H9 (cell line): ENCODE data around the gene FBH1. TPM values are rescaled to one million over a fixed set of nuclear protein-coding genes. Genes with fewer than 3 reads are reported as not detected.
A peak's percentile ranks its signal among the peaks of the same experiment; 100 is the strongest.

Source experiments
- DNase-seq: peaks from one replicate; pipeline ENCODE4 v3.0.0-alpha.2; 2017
- H2AFZ ChIP-seq: one replicate; pipeline ENCODE4 v1.6.1; 2013; ENCODE audit warnings: mild to moderate bottlenecking, low read length, control low read depth, moderate library complexity
- H2AK5ac ChIP-seq: 2 replicates; pipeline ENCODE4 v1.6.1; 2013; ENCODE audit warnings: low read length, control low read depth, mixed read lengths; ENCODE audit not compliant: insufficient read length
- H2BK120ac ChIP-seq: one replicate; pipeline ENCODE4 v1.6.1; 2013; ENCODE audit warnings: low read depth, mild to moderate bottlenecking, low read length, control low read depth, inconsistent platforms; ENCODE audit not compliant: poor library complexity, severe bottlenecking
- H2BK12ac ChIP-seq: 2 replicates; pipeline ENCODE4 v1.6.1; 2013; ENCODE audit warnings: low read length, control low read depth, mixed read lengths, low read depth; ENCODE audit not compliant: insufficient read length
- H2BK15ac ChIP-seq: 2 replicates; pipeline ENCODE4 v1.6.1; 2013; ENCODE audit warnings: low read depth, low read length, control low read depth
- H2BK20ac ChIP-seq: one replicate; pipeline ENCODE4 v1.6.1; 2013; ENCODE audit warnings: low read depth, mild to moderate bottlenecking, low read length, control low read depth, inconsistent platforms; ENCODE audit not compliant: poor library complexity, severe bottlenecking
- H2BK5ac ChIP-seq: 2 replicates; pipeline ENCODE4 v1.6.1; 2013; ENCODE audit warnings: low read length, control low read depth, mixed read lengths; ENCODE audit not compliant: insufficient read length
- H3K14ac ChIP-seq: 2 replicates; pipeline ENCODE4 v1.6.1; 2013; ENCODE audit warnings: low read length, control low read depth; ENCODE audit not compliant: insufficient read depth
- H3K18ac ChIP-seq: 2 replicates; pipeline ENCODE4 v1.6.1; 2013; ENCODE audit warnings: low read depth, mild to moderate bottlenecking, mixed read lengths, low read length, control low read depth; ENCODE audit not compliant: insufficient read length
- H3K23ac ChIP-seq: 2 replicates; pipeline ENCODE4 v1.6.1; 2013; ENCODE audit warnings: low read length, control low read depth, mixed read lengths, low read depth; ENCODE audit not compliant: insufficient read length
- H3K23me2 ChIP-seq: 2 replicates; pipeline ENCODE4 v1.6.1; 2013; ENCODE audit warnings: low read depth, mild to moderate bottlenecking, mixed read lengths, low read length, control low read depth; ENCODE audit not compliant: insufficient read length, poor library complexity, severe bottlenecking
- H3K27ac ChIP-seq: 2 replicates; pipeline ENCODE4 v1.5.1; 2013; ENCODE audit warnings: low read length, control low read depth, mixed read lengths, low read depth; ENCODE audit not compliant: insufficient read length
- H3K27me3 ChIP-seq: 2 replicates; pipeline ENCODE4 v1.6.1; 2013; ENCODE audit warnings: low read length, control low read depth, inconsistent platforms; ENCODE audit not compliant: insufficient read depth
- H3K4ac ChIP-seq: 2 replicates; pipeline ENCODE4 v1.6.1; 2013; ENCODE audit warnings: low read depth, mild to moderate bottlenecking, control low read depth, inconsistent platforms, low read length, moderate library complexity
- H3K4me1 ChIP-seq: 2 replicates; pipeline ENCODE4 v1.6.1; 2013; ENCODE audit warnings: low read length, control low read depth, inconsistent platforms; ENCODE audit not compliant: insufficient read depth
- H3K4me2 ChIP-seq: 2 replicates; pipeline ENCODE4 v1.6.1; 2013; ENCODE audit warnings: low read length, control low read depth, mixed read lengths; ENCODE audit not compliant: insufficient read length, insufficient read depth
- H3K56ac ChIP-seq: 2 replicates; pipeline ENCODE4 v1.6.1; 2013; ENCODE audit warnings: low read depth, mild to moderate bottlenecking, mixed read lengths, low read length, control low read depth; ENCODE audit not compliant: insufficient read length
- H3K79me1 ChIP-seq: 2 replicates; pipeline ENCODE4 v1.6.1; 2013; ENCODE audit warnings: low read depth, mild to moderate bottlenecking, moderate library complexity, low read length, control low read depth, inconsistent platforms; ENCODE audit not compliant: insufficient read depth, poor library complexity, severe bottlenecking
- H3K79me2 ChIP-seq: 2 replicates; pipeline ENCODE4 v1.6.1; 2013; ENCODE audit warnings: low read length, control low read depth, inconsistent platforms; ENCODE audit not compliant: insufficient read depth
- H3K9ac ChIP-seq: 2 replicates; pipeline ENCODE4 v1.6.1; 2013; ENCODE audit warnings: low read length, control low read depth, mixed read lengths; ENCODE audit not compliant: insufficient read length; ENCODE audit errors: extremely low read depth
- H3K9me3 ChIP-seq: one replicate; pipeline ENCODE4 v1.6.1; 2013; ENCODE audit warnings: low read depth, low read length, inconsistent platforms; ENCODE audit not compliant: control insufficient read depth
- H3T11ph ChIP-seq: one replicate; pipeline ENCODE4 v1.6.1; 2013; ENCODE audit warnings: mild to moderate bottlenecking, low read length, control low read depth, inconsistent platforms
- H4K20me1 ChIP-seq: one replicate; pipeline ENCODE4 v1.6.1; 2013; ENCODE audit not compliant: control insufficient read depth, insufficient read length, insufficient read depth
- H4K5ac ChIP-seq: 2 replicates; pipeline ENCODE4 v1.6.1; 2013; ENCODE audit warnings: low read depth, mild to moderate bottlenecking, mixed read lengths, low read length, control low read depth; ENCODE audit not compliant: insufficient read length
- H4K8ac ChIP-seq: replicated peaks from 2 replicates; pipeline ENCODE4 v1.6.1; 2013; ENCODE audit warnings: low read length, control low read depth, mixed read lengths, low read depth; ENCODE audit not compliant: insufficient read length
- H4K91ac ChIP-seq: 2 replicates; pipeline ENCODE4 v1.6.1; 2013; ENCODE audit warnings: low read depth, mild to moderate bottlenecking, moderate library complexity, mixed read lengths, low read length, control low read depth; ENCODE audit not compliant: insufficient read length
- H3K27ac Mint-ChIP-seq, 3 experiments: 2 replicates in 2 of 3; 3 replicates in 1 of 3; pipeline ENCODE4 v1.8.0; 2020 to 2021; ENCODE audit warnings: mixed read lengths in 3 of 3, mild to moderate bottlenecking in 1 of 3, moderate library complexity in 1 of 3
- H3K27me3 Mint-ChIP-seq: 2 replicates; pipeline ENCODE4 v1.8.0; 2021; ENCODE audit warnings: low read depth, mild to moderate bottlenecking, moderate library complexity, mixed read lengths
- H3K36me3 Mint-ChIP-seq, 3 experiments: 2 replicates in 2 of 3; 3 replicates in 1 of 3; pipeline ENCODE4 v1.8.0; 2020 to 2021; ENCODE audit warnings: low read depth in 3 of 3, mixed read lengths in 3 of 3; ENCODE audit not compliant: insufficient read depth in 1 of 3
- H3K4me1 Mint-ChIP-seq, 2 experiments: 2 replicates each; pipeline ENCODE4 v1.8.0; 2020; ENCODE audit warnings: mixed read lengths in 2 of 2
- H3K4me3 Mint-ChIP-seq, 2 experiments: 2 replicates in 1 of 2; 3 replicates in 1 of 2; pipeline ENCODE4 v1.8.0; 2020 to 2021; ENCODE audit warnings: mild to moderate bottlenecking in 2 of 2, mixed read lengths in 2 of 2, moderate library complexity in 1 of 2
- H3K9me3 Mint-ChIP-seq, 2 experiments: 2 replicates in 1 of 2; 3 replicates in 1 of 2; pipeline ENCODE4 v1.8.0; 2020; ENCODE audit warnings: mild to moderate bottlenecking in 2 of 2, mixed read lengths in 2 of 2, moderate library complexity in 1 of 2
- WGBS: extraction: QIAGEN DNeasy Blood & Tissue Kit; methylation state at CpG from one replicate; pipeline ENCODE4 v1.1.7; 2013; ENCODE audit warnings: missing lambda C conversion rate, low lambda C conversion rate, mixed read lengths; ENCODE audit not compliant: insufficient read length; ENCODE audit errors: extremely low coverage; 5-methylcytosine and 5-hydroxymethylcytosine counted together
- total RNA-seq: library from RNA; stranded (reverse); gene quantifications from 2 replicates; pipeline ENCODE4 v1.2.1, GENCODE V29; 2021
- TF ChIP-seq, protein P1 (sequence below): fragments of 200-600 bp; sonication (generic); conservative IDR thresholded peaks from 3 replicates; pipeline ENCODE4 v1.8.0; 2021; ENCODE audit warnings: antibody characterized with exemption, mild to moderate bottlenecking

FBH1 gene
- total RNA-seq, 1 experiment from 2014 or later = 52.2 TPM

DNA sequence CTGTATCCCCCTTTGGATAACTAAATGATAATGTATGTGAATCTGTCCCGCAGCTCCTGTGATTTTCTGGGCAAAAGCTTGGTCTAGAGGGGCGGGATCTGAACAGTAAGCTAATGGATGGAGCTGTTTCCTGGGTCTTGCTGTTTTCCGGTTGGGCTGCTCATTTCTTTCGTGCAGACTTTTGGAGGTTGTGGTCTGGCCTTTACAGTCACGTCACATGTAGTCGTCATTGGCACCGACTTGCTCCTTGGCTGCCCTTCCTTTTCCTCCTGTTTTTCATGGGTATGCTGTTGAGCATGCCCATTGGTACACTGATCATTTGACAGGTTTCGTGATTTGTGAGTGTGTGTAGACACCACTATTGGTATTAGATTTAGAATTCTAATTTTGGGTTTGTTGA, 2.0 kb downstream of the FBH1 start:
- Histone ChIP-seq H3K23me2 (peaks cover 9% of the 10 kb centered on the region), H4K20me1 (no peaks in the 10 kb centered on the region), H3K79me2 (peaks cover 8% of the 10 kb centered on the region; the same call in 1 of the 2 replicates), H3K14ac (no peak overlapping the region), H4K5ac (no peak overlapping the region), H3K4me2 (no peak overlapping the region), H3K9ac (no peak overlapping the region), H2BK20ac (no peak overlapping the region), H3K9me3 (no peaks in the 10 kb centered on the region), H2BK5ac (no peak overlapping the region), H3K23ac (no peak overlapping the region), H3T11ph (no peak overlapping the region), H2AFZ (no peak overlapping the region), H2AK5ac (no peak overlapping the region), H2BK120ac (no peak overlapping the region), H3K27ac (no peak overlapping the region), H3K79me1 (no peaks in the 10 kb centered on the region), H3K56ac (no peak overlapping the region), H3K18ac (no peak overlapping the region), H4K8ac (no peak overlapping the region), H2BK15ac (no peak overlapping the region), H3K4ac (no peak overlapping the region), H4K91ac (no peak overlapping the region), H3K4me1 (peaks cover 5% of the 10 kb centered on the region; the same call in 1 of the 2 replicates), H3K27me3 (no peaks in the 10 kb centered on the region), H2BK12ac (no peak overlapping the region)
- no peak for DNase-seq
- peak overlapping the region; percentile 54 to 87; a peak in 4 of 5 replicates for H3K4me3 Mint-ChIP-seq
- TF ChIP-seq, protein P1, sequence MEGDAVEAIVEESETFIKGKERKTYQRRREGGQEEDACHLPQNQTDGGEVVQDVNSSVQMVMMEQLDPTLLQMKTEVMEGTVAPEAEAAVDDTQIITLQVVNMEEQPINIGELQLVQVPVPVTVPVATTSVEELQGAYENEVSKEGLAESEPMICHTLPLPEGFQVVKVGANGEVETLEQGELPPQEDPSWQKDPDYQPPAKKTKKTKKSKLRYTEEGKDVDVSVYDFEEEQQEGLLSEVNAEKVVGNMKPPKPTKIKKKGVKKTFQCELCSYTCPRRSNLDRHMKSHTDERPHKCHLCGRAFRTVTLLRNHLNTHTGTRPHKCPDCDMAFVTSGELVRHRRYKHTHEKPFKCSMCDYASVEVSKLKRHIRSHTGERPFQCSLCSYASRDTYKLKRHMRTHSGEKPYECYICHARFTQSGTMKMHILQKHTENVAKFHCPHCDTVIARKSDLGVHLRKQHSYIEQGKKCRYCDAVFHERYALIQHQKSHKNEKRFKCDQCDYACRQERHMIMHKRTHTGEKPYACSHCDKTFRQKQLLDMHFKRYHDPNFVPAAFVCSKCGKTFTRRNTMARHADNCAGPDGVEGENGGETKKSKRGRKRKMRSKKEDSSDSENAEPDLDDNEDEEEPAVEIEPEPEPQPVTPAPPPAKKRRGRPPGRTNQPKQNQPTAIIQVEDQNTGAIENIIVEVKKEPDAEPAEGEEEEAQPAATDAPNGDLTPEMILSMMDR = no peak
- peaks cover 33 to 43% of the 10 kb centered on the region in 2 experiments for H3K4me1 Mint-ChIP-seq
- H3K27ac Mint-ChIP-seq = peak overlapping the region in 1 of 3 experiments; percentile 67; a peak in 3 of 7 replicates
- no CpG with 5 or more reads among the region's 8 CpGs for WGBS
- peaks cover 27 to 52% (median 47%) of the 10 kb centered on the region in 3 experiments for H3K36me3 Mint-ChIP-seq
- H3K27me3 Mint-ChIP-seq = no peaks in the 10 kb centered on the region
- no peaks in the 10 kb centered on the region for H3K9me3 Mint-ChIP-seq
